H1 (cell line): ENCODE measurements around the gene RBMS1. TPM values are rescaled to one million over a fixed set of nuclear protein-coding genes. Genes with fewer than 3 reads are reported as not detected.

ENCODE experiments used
- CTCF ChIA-PET: fragments of 300-600 bp; sonication (Branson Sonifier 250); formaldehyde crosslinking; loops from one replicate; lab custom pipeline; 2021; ENCODE audit not compliant: partially characterized antibody; lab: Charles Lee
- POLR2A ChIA-PET: fragments of 300-600 bp; sonication (Branson Sonifier 250); formaldehyde crosslinking; loops from one replicate; lab custom pipeline; 2021; ENCODE audit warnings: inconsistent platforms; ENCODE audit not compliant: partially characterized antibody; lab: Charles Lee
- DNase-seq, 2 experiments: peaks; one replicate each; pipeline versions ENCODE4 v3.0.0 to v3.0.0-alpha.2; 2010 to 2022; ENCODE audit warnings: low spot score in 2 of 2, low read depth in 1 of 2, mixed read lengths in 1 of 2
- FAIRE-seq: peaks from 2 replicates; lab custom pipeline; 2011; peaks lifted over from hg19 to GRCh38; lab: Jason Lieb, UNC
- H2AFZ ChIP-seq: 2 replicates; pipeline ENCODE4 v1.8.1; 2012; ENCODE audit warnings: low read length, inconsistent platforms
- H2AK5ac ChIP-seq: 2 replicates; pipeline ENCODE4 v1.6.1; 2013; ENCODE audit warnings: low read depth, low read length
- H2BK120ac ChIP-seq: replicated peaks from 2 replicates; pipeline ENCODE3; 2013; ENCODE audit warnings: low read depth, low read length, inconsistent platforms
- H2BK12ac ChIP-seq: 2 replicates; pipeline ENCODE4 v1.6.1; 2013; ENCODE audit warnings: low read depth, low read length
- H2BK15ac ChIP-seq: 2 replicates; pipeline ENCODE4 v1.6.1; 2013; ENCODE audit warnings: low read length
- H2BK20ac ChIP-seq: 2 replicates; pipeline ENCODE4 v1.6.1; 2013; ENCODE audit warnings: low read length
- H2BK5ac ChIP-seq: 2 replicates; pipeline ENCODE4 v1.6.1; 2013; ENCODE audit warnings: low read depth, low read length
- H3K14ac ChIP-seq: 2 replicates; pipeline ENCODE4 v1.6.1; 2013; ENCODE audit warnings: inconsistent platforms; ENCODE audit not compliant: insufficient read length
- H3K18ac ChIP-seq: 2 replicates; pipeline ENCODE4 v1.6.1; 2013; ENCODE audit warnings: low read length; ENCODE audit errors: extremely low read depth
- H3K23ac ChIP-seq: 2 replicates; pipeline ENCODE4 v1.6.1; 2013; ENCODE audit warnings: inconsistent platforms; ENCODE audit not compliant: insufficient read length
- H3K23me2 ChIP-seq: 2 replicates; pipeline ENCODE4 v1.6.1; 2013; ENCODE audit warnings: low read depth, low read length
- H3K27ac ChIP-seq: 2 replicates; pipeline ENCODE4 v1.6.1; 2011; ENCODE audit warnings: low read depth, low read length, inconsistent platforms
- H3K27me3 ChIP-seq, 4 experiments: replicated peaks in 1 of 4; 1 replicate in 1 of 4; 2 replicates in 3 of 4; pipeline versions ENCODE4 v1.6.1 to v1.8.1; 2011 to 2013; ENCODE audit warnings: low read length in 3 of 4, mild to moderate bottlenecking in 3 of 4, inconsistent platforms in 2 of 4, mixed read lengths in 2 of 4, moderate library complexity in 1 of 4; ENCODE audit not compliant: control insufficient read depth in 3 of 4, insufficient read depth in 3 of 4; ENCODE audit errors: extremely low read depth in 1 of 4
- H3K36me3 ChIP-seq, 4 experiments: 2 replicates each; pipeline versions ENCODE4 v1.6.1 to v1.8.1; 2011 to 2013; ENCODE audit warnings: mild to moderate bottlenecking in 4 of 4, low read length in 3 of 4, moderate library complexity in 2 of 4, control low read depth in 1 of 4, inconsistent platforms in 1 of 4; ENCODE audit not compliant: insufficient read depth in 4 of 4, control insufficient read depth in 2 of 4
- H3K4ac ChIP-seq: replicated peaks from 2 replicates; pipeline ENCODE3; 2013; ENCODE audit warnings: low read length, low read depth, mixed read lengths, inconsistent platforms; ENCODE audit not compliant: insufficient read length
- H3K4me1 ChIP-seq, 4 experiments: replicated peaks in 1 of 4; 1 replicate in 1 of 4; 2 replicates in 3 of 4; pipeline versions ENCODE4 v1.6.1 to v1.8.1; 2011 to 2013; ENCODE audit warnings: low read length in 3 of 4, inconsistent platforms in 2 of 4, mixed read lengths in 1 of 4; ENCODE audit not compliant: insufficient read depth in 4 of 4, control insufficient read depth in 3 of 4
- H3K4me2 ChIP-seq, 2 experiments: 2 replicates each; pipeline versions ENCODE4 v1.6.1 to v1.8.1; 2011 to 2013; ENCODE audit warnings: low read depth in 2 of 2, low read length in 2 of 2, control low read depth in 1 of 2, inconsistent platforms in 1 of 2, mild to moderate bottlenecking in 1 of 2; ENCODE audit not compliant: insufficient read depth in 1 of 2
- H3K4me3 ChIP-seq, 4 experiments: fragments of 200-600, 300-600 bp in 1 of 4; sonication (generic), shearing (Covaris generic), sonication (Bioruptor Twin) in 1 of 4; 2 replicates each; pipeline versions ENCODE4 v1.5.1 to v1.8.1; 2011 to 2016; ENCODE audit warnings: low read length in 4 of 4, low read depth in 3 of 4, control low read depth in 2 of 4, inconsistent platforms in 2 of 4, mild to moderate bottlenecking in 2 of 4, mixed read lengths in 1 of 4, moderate library complexity in 1 of 4; ENCODE audit not compliant: insufficient read depth in 2 of 4; ENCODE audit errors: extremely low read depth in 1 of 4
- H3K56ac ChIP-seq: replicated peaks from 2 replicates; pipeline ENCODE3; 2013; ENCODE audit warnings: low read depth, mild to moderate bottlenecking, mixed read lengths, low read length, inconsistent platforms; ENCODE audit not compliant: insufficient read length
- H3K79me1 ChIP-seq: 2 replicates; pipeline ENCODE4 v1.6.1; 2013; ENCODE audit warnings: low read depth, low read length, control low read depth
- H3K79me2 ChIP-seq, 2 experiments: 2 replicates each; pipeline versions ENCODE4 v1.6.1 to v1.8.1; 2012 to 2013; ENCODE audit warnings: low read length in 2 of 2, mild to moderate bottlenecking in 2 of 2, inconsistent platforms in 1 of 2; ENCODE audit not compliant: insufficient read depth in 2 of 2, control insufficient read depth in 1 of 2
- H3K9ac ChIP-seq, 4 experiments: replicated peaks in 1 of 4; 1 replicate in 1 of 4; 2 replicates in 3 of 4; pipeline versions ENCODE4 v1.6.1 to v1.8.1; 2011 to 2013; ENCODE audit warnings: low read depth in 3 of 4, low read length in 3 of 4, control low read depth in 2 of 4, mild to moderate bottlenecking in 2 of 4, moderate library complexity in 2 of 4, inconsistent platforms in 1 of 4; ENCODE audit errors: extremely low read depth in 1 of 4
- H3K9me3 ChIP-seq, 2 experiments: 2 replicates each; pipeline versions ENCODE4 v1.6.1 to v1.8.1; 2012 to 2013; ENCODE audit warnings: mild to moderate bottlenecking in 2 of 2, moderate library complexity in 2 of 2, control low read depth in 1 of 2, inconsistent platforms in 1 of 2, low read depth in 1 of 2, low read length in 1 of 2, mixed read lengths in 1 of 2; ENCODE audit not compliant: insufficient read depth in 2 of 2
- H4K20me1 ChIP-seq, 2 experiments: replicated peaks in 1 of 2; 2 replicates each; pipeline versions ENCODE3 to v1.8.1; 2011 to 2013; ENCODE audit warnings: inconsistent platforms in 2 of 2, low read length in 2 of 2, mild to moderate bottlenecking in 1 of 2; ENCODE audit not compliant: insufficient read depth in 2 of 2, control insufficient read depth in 1 of 2
- H4K5ac ChIP-seq: 2 replicates; pipeline ENCODE4 v1.6.1; 2013; ENCODE audit warnings: low read length, low read depth, mixed read lengths, inconsistent platforms; ENCODE audit not compliant: insufficient read length
- H4K8ac ChIP-seq: 2 replicates; pipeline ENCODE4 v1.8.0; 2013; ENCODE audit warnings: mild to moderate bottlenecking, moderate library complexity, low read length, inconsistent platforms; ENCODE audit not compliant: insufficient read depth; ENCODE audit errors: extremely low read depth
- H4K91ac ChIP-seq: replicated peaks from 2 replicates; pipeline ENCODE3; 2013; ENCODE audit warnings: low read length, mixed read lengths, inconsistent platforms; ENCODE audit not compliant: insufficient read length
- ASH2L ChIP-seq: fragments of 200-600, 300-600 bp; sonication (generic); IDR thresholded peaks from one replicate; pipeline ENCODE4 v1.7.1; 2017; ENCODE audit warnings: low read length
- BRCA1 ChIP-seq: IDR thresholded peaks from 2 replicates; pipeline ENCODE4 v1.6.1; 2012; ENCODE audit warnings: low read depth, low read length, improper control_type of control experiment
- CHD1 ChIP-seq: IDR thresholded peaks from 2 replicates; pipeline ENCODE4 v1.6.1; 2012; ENCODE audit warnings: low read depth, low read length, improper control_type of control experiment
- CREB1 ChIP-seq: IDR thresholded peaks from 2 replicates; pipeline ENCODE4 v1.6.1; 2012; ENCODE audit warnings: inconsistent platforms
- EP300 ChIP-seq, 2 experiments: IDR thresholded peaks; 1 replicate in 1 of 2; 2 replicates in 1 of 2; pipeline ENCODE4 v1.6.1; 2011 to 2012; ENCODE audit warnings: low read depth in 2 of 2, low read length in 2 of 2, mild to moderate bottlenecking in 2 of 2, borderline replicate concordance in 1 of 2, inconsistent platforms in 1 of 2, moderate library complexity in 1 of 2
- FOSL1 ChIP-seq: IDR thresholded peaks from 2 replicates; pipeline ENCODE4 v1.6.1; 2011; ENCODE audit warnings: mild to moderate bottlenecking, low read depth, low read length, moderate library complexity; ENCODE audit not compliant: insufficient read depth
- GTF2F1 ChIP-seq: IDR thresholded peaks from 2 replicates; pipeline ENCODE4 v1.6.1; 2012; ENCODE audit warnings: low read depth, low read length, improper control_type of control experiment, borderline replicate concordance
- HDAC6 ChIP-seq: IDR thresholded peaks from one replicate; pipeline ENCODE4 v1.7.1; 2012; ENCODE audit warnings: low read depth, mild to moderate bottlenecking, inconsistent platforms, low read length, moderate library complexity
- KDM5A ChIP-seq: fragments of 200-600 bp; IDR thresholded peaks from 2 replicates; pipeline ENCODE4 v1.7.1; 2012; ENCODE audit warnings: mild to moderate bottlenecking, low read length, inconsistent platforms, mixed read lengths
- MAFK ChIP-seq: IDR thresholded peaks from 2 replicates; pipeline ENCODE4 v1.6.1; 2012; ENCODE audit warnings: low read depth, mild to moderate bottlenecking, improper control_type of control experiment, low read length
- SIN3A ChIP-seq, 2 experiments: IDR thresholded peaks in 1 of 2; conservative IDR thresholded peaks in 1 of 2; 2 replicates each; pipeline ENCODE4 v1.6.1; 2011 to 2012; ENCODE audit warnings: low read length in 2 of 2, improper control_type of control experiment in 1 of 2, low read depth in 1 of 2, mild to moderate bottlenecking in 1 of 2
- SP2 ChIP-seq: IDR thresholded peaks from 2 replicates; pipeline ENCODE4 v1.6.1; 2012; ENCODE audit warnings: mild to moderate bottlenecking, low read length, inconsistent platforms
- TBP ChIP-seq: IDR thresholded peaks from 2 replicates; pipeline ENCODE4 v1.6.1; 2011; ENCODE audit warnings: low read depth, low read length, improper control_type of control experiment
- USF2 ChIP-seq: IDR thresholded peaks from 2 replicates; pipeline ENCODE4 v1.6.1; 2011; ENCODE audit warnings: low read length, improper control_type of control experiment
- WGBS, 2 experiments: shearing (Covaris generic) in 1 of 2; methylation state at CpG; one replicate each; pipeline versions ENCODE4 v1.1.6 to v1.1.7; 2013 to 2015; ENCODE audit warnings: low lambda C conversion rate in 2 of 2, mixed read lengths in 2 of 2, inconsistent platforms in 1 of 2, low coverage in 1 of 2, missing lambda C conversion rate in 1 of 2; ENCODE audit not compliant: insufficient replicate concordance in 2 of 2, insufficient coverage in 1 of 2, insufficient read length in 1 of 2; ENCODE audit errors: extremely low coverage in 1 of 2, missing lambda C conversion rate in 1 of 2; 5-methylcytosine and 5-hydroxymethylcytosine counted together
- polyA plus RNA-seq, 7 experiments: library from polyadenylated mRNA; depleted of rRNA in 3 of 7; stranded (reverse) in 5 of 7; unstranded in 2 of 7; fragments of >200 nt in 5 of 7; fragments of 200-250 nt in 2 of 7; gene quantifications; 1 replicate in 5 of 7; 2 replicates in 1 of 7; 4 replicates in 1 of 7; pipeline versions ENCODE4 v1.2.1 to v1.2.3, GENCODE V29; 2011 to 2013; ENCODE audit warnings: missing spikeins in 2 of 7, mixed read lengths in 2 of 7
- total RNA-seq: library from RNA; stranded (reverse); fragmentation: NEBNext Ultra II Directional; extraction: Animal tissue kit (Norgen Biotek cat#: 25700); gene quantifications from 2 replicates; pipeline ENCODE4 v1.2.1, GENCODE V29; 2021

Gene RBMS1
- total and polyA plus RNA-seq, 2 of the 8 experiments (the other 6 are each of a cell fraction or from before 2014, with no cell fraction given): 53.7 to 60.0 TPM

GRCh38 chr2:160356485-160356884, 137.1 kb downstream of the RBMS1 start:
- Histone ChIP-seq H3K4me3 (no peak overlapping the region), H2BK12ac (no peak overlapping the region), H3K79me1 (no peaks in the 10 kb centered on the region), H2BK120ac (no peak overlapping the region), H3K18ac (no peak overlapping the region), H2BK5ac (no peak overlapping the region), H4K91ac (no peak overlapping the region), H3K4me1 (peaks cover 0 to 5% (median 1%) of the 10 kb centered on the region in 4 experiments; a peak in 3 of 7 replicates), H3K36me3 (no peaks in the 10 kb centered on the region; a peak in 1 of 8 replicates), H2BK15ac (no peak overlapping the region), H3K27ac (no peak overlapping the region), H3K9me3 (no peaks in the 10 kb centered on the region), H3K27me3 (no peaks in the 10 kb centered on the region), H2AFZ (no peak overlapping the region), H3K4me2 (no peak overlapping the region), H3K4ac (no peak overlapping the region), H4K20me1 (no peaks in the 10 kb centered on the region), H3K14ac (no peak overlapping the region), H2BK20ac (no peak overlapping the region), H4K8ac (no peak overlapping the region), H3K9ac (no peak overlapping the region), H3K23ac (no peak overlapping the region), H4K5ac (no peak overlapping the region), H3K56ac (no peak overlapping the region), H3K79me2 (peaks cover 0 to 37% of the 10 kb centered on the region in 2 experiments; a peak in 3 of 4 replicates), H2AK5ac (no peak overlapping the region), H3K23me2 (no peaks in the 10 kb centered on the region)
- no peak for FAIRE-seq
- DNase-seq: no peak
- 100% methylated on average over 1 of the region's 1 CpG; no CpG with 5 or more reads in 1 of the 2 experiments for WGBS, 2 experiments
- ChIA-PET POLR2A (no interaction called here), CTCF (interaction anchor here (0.6 to 1.5 kb wide), 4 partner anchors 21 to 210 kb away, joined by 3 to 5 read pairs (median 4); no protein-coding TSS in a partner anchor)
- TF ChIP-seq CHD1 (no peak), GTF2F1 (no peak), EP300 (IDR thresholded peaks at IDR 0.05; ENCODE audit: borderline replicate concordance in 1 of 2, low read depth in 2 of 2, low read length in 2 of 2) (no peak), BRCA1 (no peak), TBP (no peak), SP2 (no peak), ASH2L (no peak), USF2 (no peak), KDM5A (no peak), SIN3A (conservative IDR thresholded peaks at IDR 0.05 in 1 of 2, IDR thresholded peaks at IDR 0.05 in 1 of 2; ENCODE audit: low read depth in 1 of 2, low read length in 2 of 2) (no peak), CREB1 (no peak), FOSL1 (no peak), HDAC6 (no peak), MAFK (no peak)
